GM12801 (cell line): ENCODE results near the gene NBEAL2.

Experiments used
- CTCF ChIP-seq: IDR thresholded peaks from one replicate; pipeline ENCODE4 v1.5.1; 2011; ENCODE audit warnings: control low read depth; ENCODE audit not compliant: insufficient read length; ENCODE audit errors: extremely low read depth

Gene NBEAL2

GRCh38 chr3:47005212-47006144, 26.0 kb downstream of the NBEAL2 start:
- no peak for TF ChIP-seq CTCF

- TF ChIP-seq CTCF: no peak
These were observed 26.7 kb downstream of the NBEAL2 start for GRCh38 chr3:47006145-47006651.

DNA sequence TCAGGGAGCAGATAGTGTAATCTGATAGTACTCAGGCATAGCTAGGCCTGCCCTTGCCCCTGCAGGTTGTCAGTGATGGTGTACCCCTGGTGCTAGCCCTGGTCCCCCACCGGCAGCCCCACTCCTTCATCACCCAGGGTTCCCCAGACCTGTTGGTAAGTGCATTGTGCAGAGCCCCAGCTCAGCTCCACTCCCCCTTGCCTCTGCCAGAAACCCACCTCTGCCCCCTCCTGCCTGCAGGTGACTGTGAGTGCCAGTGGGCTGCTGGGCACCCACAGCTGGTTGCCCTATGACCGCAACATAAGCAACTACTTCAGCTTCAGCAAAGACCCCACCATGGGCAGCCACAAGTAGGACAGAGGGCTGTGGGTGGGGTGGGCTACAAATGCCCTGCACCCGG, 27.5 kb downstream of the NBEAL2 start:
- TF ChIP-seq CTCF: no peak

GRCh38 chr3:47007482-47008233, 28.2 kb downstream of the NBEAL2 start:
- TF ChIP-seq CTCF: no peak

DNA sequence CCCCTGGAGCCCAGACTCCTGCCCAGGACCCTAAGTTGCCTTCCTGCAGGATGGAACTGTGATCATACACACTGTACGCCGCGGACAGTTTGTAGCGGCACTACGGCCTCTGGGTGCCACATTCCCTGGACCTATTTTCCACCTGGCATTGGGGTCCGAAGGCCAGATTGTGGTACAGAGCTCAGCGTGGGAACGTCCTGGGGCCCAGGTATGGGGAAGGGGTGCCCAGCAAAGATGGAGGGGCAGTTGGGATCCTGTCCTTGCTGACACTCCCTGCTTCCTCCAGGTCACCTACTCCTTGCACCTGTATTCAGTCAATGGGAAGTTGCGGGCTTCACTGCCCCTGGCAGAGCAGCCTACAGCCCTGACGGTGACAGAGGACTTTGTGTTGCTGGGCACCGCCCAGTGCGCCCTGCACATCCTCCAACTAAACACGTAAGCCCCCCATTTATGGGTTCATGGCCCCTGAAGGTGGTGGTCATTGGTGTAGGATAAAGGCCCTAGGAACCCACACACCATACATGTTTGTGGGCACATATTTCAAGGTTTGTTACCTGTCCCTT, 28.8 kb downstream of the NBEAL2 start:
- TF ChIP-seq CTCF: no peak

GRCh38 chr3:47008851-47009224, 29.4 kb downstream of the NBEAL2 start:
- TF ChIP-seq CTCF: no peak
